ENCODE data around the gene ACRBP. TPM values are rescaled to one million over a fixed set of nuclear protein-coding genes. Genes with fewer than 3 reads are reported as not detected.

ACRBP gene
- total RNA-seq, result 1 to 10 TPM; 1.4 to 3.0 (median 2.2) TPM
- long read RNA-seq, donor 1, partial matches to known transcripts, result 0 of 2 reads
- long read RNA-seq, donor 1, other reads (novel, unspliced or antisense), result 1 of 2 reads
- long read RNA-seq, donor 2, result 0 reads

GRCh38 chr12:6647083-6647604 is at the start of gene ACRBP:
Gene ACRBP (minus strand): TSS chr12:6647432. CDS start chr12:6647366, 66 bp downstream.
- no peak for TF ChIP-seq CTCF (IDR thresholded peaks at IDR 0.05)
- peaks cover 7% of the 10 kb centered on the region for H3K36me3 ChIP-seq (ENCODE audit: low read depth)
- DNase-seq (peak; percentile 84 to 89 (median 87)), ATAC-seq (peak; percentile 96)
- H3K4me3 ChIP-seq, result no peak within 1 kb of the TSS
- peaks cover 6% of the 10 kb centered on the region for H3K4me1 ChIP-seq (ENCODE audit: low read depth)
- intact Hi-C loops (cut with DNase I, micrococcal nuclease), result no loop called here
- no peaks in the 10 kb centered on the region for H3K9me3 ChIP-seq

- Histone ChIP-seq H3K4me3 (no peak overlapping the region), H3K4me1 (ENCODE audit: low read depth) (peaks cover 10% of the 10 kb centered on the region), H3K9me3 (no peaks in the 10 kb centered on the region), H3K36me3 (ENCODE audit: low read depth) (no peaks in the 10 kb centered on the region)
- DNase-seq (no peak), ATAC-seq (no peak)
- no peak for TF ChIP-seq CTCF (IDR thresholded peaks at IDR 0.05)
- intact Hi-C loops (cut with DNase I, micrococcal nuclease), result no loop called here
Measured at GRCh38 chr12:6695313-6696045, 48.2 kb upstream of the ACRBP start.

- Histone ChIP-seq H3K36me3 (ENCODE audit: low read depth) (no peaks in the 10 kb centered on the region), H3K4me3 (no peak overlapping the region), H3K9me3 (no peaks in the 10 kb centered on the region), H3K4me1 (ENCODE audit: low read depth) (peaks cover 8% of the 10 kb centered on the region)
- ATAC-seq, result no peak
- intact Hi-C loops (cut with DNase I, micrococcal nuclease), result no loop called here
- TF ChIP-seq CTCF (IDR thresholded peaks at IDR 0.05), result no peak
- DNase-seq, result no peak
Measured at GRCh38 chr12:6694701-6695100, 47.5 kb upstream of the ACRBP start.

- Histone ChIP-seq H3K9me3 (no peaks in the 10 kb centered on the region), H3K36me3 (ENCODE audit: low read depth) (peaks cover 3% of the 10 kb centered on the region), H3K4me1 (ENCODE audit: low read depth) (peaks cover 7% of the 10 kb centered on the region), H3K4me3 (no peak overlapping the region)
- TF ChIP-seq CTCF (IDR thresholded peaks at IDR 0.05), result no peak
- no peak for DNase-seq
- intact Hi-C loops (cut with DNase I, micrococcal nuclease), result no loop called here
- no peak for ATAC-seq
Measured at GRCh38 chr12:6693832-6694355, 46.7 kb upstream of the ACRBP start.

- ATAC-seq (no peak), DNase-seq (no peak)
- no peak overlapping the region for H3K4me3 ChIP-seq
- no peaks in the 10 kb centered on the region for H3K9me3 ChIP-seq
- TF ChIP-seq CTCF (IDR thresholded peaks at IDR 0.05), result no peak
- H3K36me3 ChIP-seq (ENCODE audit: low read depth), result peaks cover 3% of the 10 kb centered on the region
- peaks cover 12% of the 10 kb centered on the region for H3K4me1 ChIP-seq (ENCODE audit: low read depth)
- intact Hi-C loops (cut with DNase I, micrococcal nuclease), result no loop called here
Measured at GRCh38 chr12:6692888-6693287, 45.7 kb upstream of the ACRBP start.
